Measurements from ENCODE around the gene KRTAP5-2. TPM values are rescaled to one million over a fixed set of nuclear protein-coding genes. Genes with fewer than 3 reads are reported as not detected.

KRTAP5-2 gene
- total RNA-seq, 4 donors from 2014 or later: not detected

- no peak for TF ChIP-seq CTCF (IDR thresholded peaks at IDR 0.05; ENCODE audit: low read depth)
Measured at GRCh38 chr11:1556278-1556902, 41.7 kb downstream of the KRTAP5-2 start.

- TF ChIP-seq CTCF (IDR thresholded peaks at IDR 0.05; ENCODE audit: low read depth): no peak
Measured at GRCh38 chr11:1555713-1556153, 42.4 kb downstream of the KRTAP5-2 start.

GRCh38 chr11:1554981-1555712 is 42.9 kb downstream of the KRTAP5-2 start:
- no peak for TF ChIP-seq CTCF (IDR thresholded peaks at IDR 0.05; ENCODE audit: low read depth)

GRCh38 chr11:1553808-1554594 is 44.1 kb downstream of the KRTAP5-2 start:
- no peak for TF ChIP-seq CTCF (IDR thresholded peaks at IDR 0.05; ENCODE audit: low read depth)

- no peak for TF ChIP-seq CTCF (IDR thresholded peaks at IDR 0.05; ENCODE audit: low read depth)
Measured at GRCh38 chr11:1549338-1550330, 48.5 kb downstream of the KRTAP5-2 start.

- no peak for TF ChIP-seq CTCF (IDR thresholded peaks at IDR 0.05; ENCODE audit: low read depth)
Measured at GRCh38 chr11:1548221-1549070, 49.6 kb downstream of the KRTAP5-2 start.
